ENCODE results near the gene NTMT2.

Gene NTMT2

DNA sequence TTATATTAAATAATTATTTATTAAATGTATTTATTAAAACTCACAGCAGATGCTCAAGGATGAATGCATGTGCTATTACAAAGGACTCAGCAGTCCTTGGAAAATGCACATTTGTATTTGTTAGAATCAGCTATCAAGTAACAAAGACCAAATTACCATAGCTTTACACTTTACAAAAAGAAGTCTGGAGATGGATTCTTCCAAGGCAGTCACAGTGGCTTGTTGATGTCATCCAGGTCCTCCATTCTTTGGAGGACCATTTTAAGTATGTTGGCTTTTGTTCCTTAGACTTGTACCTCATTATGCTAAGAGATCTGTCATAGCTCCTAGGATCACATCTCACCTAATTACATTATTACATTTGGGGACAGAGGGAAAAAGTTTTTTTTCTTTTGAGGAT lies 63.4 kb downstream of the NTMT2 start:
- H3K27ac ChIP-seq: no peak overlapping the region
- TF ChIP-seq, protein P1, sequence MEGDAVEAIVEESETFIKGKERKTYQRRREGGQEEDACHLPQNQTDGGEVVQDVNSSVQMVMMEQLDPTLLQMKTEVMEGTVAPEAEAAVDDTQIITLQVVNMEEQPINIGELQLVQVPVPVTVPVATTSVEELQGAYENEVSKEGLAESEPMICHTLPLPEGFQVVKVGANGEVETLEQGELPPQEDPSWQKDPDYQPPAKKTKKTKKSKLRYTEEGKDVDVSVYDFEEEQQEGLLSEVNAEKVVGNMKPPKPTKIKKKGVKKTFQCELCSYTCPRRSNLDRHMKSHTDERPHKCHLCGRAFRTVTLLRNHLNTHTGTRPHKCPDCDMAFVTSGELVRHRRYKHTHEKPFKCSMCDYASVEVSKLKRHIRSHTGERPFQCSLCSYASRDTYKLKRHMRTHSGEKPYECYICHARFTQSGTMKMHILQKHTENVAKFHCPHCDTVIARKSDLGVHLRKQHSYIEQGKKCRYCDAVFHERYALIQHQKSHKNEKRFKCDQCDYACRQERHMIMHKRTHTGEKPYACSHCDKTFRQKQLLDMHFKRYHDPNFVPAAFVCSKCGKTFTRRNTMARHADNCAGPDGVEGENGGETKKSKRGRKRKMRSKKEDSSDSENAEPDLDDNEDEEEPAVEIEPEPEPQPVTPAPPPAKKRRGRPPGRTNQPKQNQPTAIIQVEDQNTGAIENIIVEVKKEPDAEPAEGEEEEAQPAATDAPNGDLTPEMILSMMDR (conservative IDR thresholded peaks at IDR 0.05): no peak
- TF ChIP-seq ZFX (IDR thresholded peaks at IDR 0.05): no peak

DNA sequence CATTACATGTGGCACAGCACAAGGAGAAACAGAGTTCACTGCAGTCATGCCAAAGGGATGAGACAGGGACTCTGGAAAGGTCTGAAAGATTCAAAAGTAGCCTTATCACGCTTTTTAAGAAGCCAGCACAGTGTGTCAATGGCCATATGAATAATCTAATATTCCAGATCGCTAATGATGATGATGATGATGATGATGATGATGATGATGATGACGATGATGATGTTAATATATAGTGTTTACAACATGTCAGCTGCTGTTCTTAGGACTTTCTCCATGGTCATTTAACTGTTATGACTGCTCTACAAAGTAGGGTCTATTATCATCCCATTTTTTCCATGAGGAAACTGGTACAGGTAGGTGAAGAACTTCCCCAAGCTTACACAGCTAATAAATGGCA lies 64.4 kb downstream of the NTMT2 start:
- no peak for TF ChIP-seq ZFX (IDR thresholded peaks at IDR 0.05)
- no peak overlapping the region for H3K27ac ChIP-seq

DNA sequence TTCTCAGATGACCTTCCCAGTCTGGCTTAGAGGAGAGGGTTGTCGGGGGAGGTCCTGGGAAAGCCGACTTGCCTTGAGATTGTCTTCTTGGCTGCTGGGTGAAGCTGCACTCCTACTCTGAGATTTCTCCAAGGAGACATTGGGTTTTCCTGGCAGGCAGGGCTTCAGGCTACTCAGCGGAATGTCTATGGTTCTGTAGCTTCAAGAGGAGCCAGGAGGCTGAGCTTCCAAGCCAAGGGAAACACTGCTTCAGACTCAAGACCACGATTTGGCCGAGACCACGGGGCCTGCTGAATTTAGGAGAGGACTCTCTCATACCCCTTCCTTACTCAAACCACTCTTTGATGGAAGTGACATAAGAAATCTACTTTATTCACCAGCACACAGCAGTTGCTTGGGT lies 67.8 kb downstream of the NTMT2 start:
- H3K27ac ChIP-seq: no peak overlapping the region
- TF ChIP-seq ZFX (IDR thresholded peaks at IDR 0.05): no peak
- TF ChIP-seq, protein P1 (conservative IDR thresholded peaks at IDR 0.05): no peak

DNA sequence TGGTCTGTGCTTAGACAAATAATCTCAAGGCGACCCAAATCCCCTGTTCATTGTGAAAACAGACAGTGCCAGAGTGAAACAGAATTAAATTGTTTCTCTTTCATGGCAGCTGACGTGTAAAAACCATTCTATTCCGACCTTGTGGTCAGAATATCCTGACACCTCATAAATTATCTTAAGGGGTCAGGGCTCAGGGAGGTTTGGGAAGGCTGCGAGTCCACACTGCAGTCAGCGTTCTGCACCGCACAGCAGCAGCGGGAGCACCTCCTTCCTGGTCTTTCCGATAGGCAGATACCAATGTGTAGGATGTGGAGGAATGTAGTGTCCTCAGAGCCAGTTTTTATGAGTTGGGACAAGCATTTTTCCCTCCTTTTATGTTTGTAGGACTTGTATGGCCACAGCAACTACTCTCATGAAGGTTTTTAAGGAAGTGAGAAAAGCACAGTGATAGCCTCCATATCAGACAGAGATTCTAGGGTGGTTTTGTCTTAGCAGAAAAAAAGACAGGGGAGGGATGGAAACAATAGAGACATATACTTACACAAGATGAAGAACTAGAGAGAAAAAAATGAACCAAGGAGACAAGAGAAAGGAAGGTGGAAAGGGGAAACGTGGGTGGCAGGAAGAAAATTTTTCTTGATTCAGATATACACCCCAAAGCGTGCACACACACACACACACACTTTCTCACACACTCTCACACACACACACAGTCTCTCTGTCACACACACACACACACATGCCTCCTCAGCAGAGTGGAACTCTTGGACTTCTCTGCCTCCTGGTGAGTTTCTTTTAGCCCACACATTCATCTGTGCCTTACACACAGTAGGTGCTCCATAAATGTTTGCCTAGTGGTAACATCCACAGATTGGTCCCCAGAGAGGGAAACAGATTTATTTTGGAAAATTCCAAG lies 68.6 kb downstream of the NTMT2 start:
- TF ChIP-seq ZFX (IDR thresholded peaks at IDR 0.05): no peak

DNA sequence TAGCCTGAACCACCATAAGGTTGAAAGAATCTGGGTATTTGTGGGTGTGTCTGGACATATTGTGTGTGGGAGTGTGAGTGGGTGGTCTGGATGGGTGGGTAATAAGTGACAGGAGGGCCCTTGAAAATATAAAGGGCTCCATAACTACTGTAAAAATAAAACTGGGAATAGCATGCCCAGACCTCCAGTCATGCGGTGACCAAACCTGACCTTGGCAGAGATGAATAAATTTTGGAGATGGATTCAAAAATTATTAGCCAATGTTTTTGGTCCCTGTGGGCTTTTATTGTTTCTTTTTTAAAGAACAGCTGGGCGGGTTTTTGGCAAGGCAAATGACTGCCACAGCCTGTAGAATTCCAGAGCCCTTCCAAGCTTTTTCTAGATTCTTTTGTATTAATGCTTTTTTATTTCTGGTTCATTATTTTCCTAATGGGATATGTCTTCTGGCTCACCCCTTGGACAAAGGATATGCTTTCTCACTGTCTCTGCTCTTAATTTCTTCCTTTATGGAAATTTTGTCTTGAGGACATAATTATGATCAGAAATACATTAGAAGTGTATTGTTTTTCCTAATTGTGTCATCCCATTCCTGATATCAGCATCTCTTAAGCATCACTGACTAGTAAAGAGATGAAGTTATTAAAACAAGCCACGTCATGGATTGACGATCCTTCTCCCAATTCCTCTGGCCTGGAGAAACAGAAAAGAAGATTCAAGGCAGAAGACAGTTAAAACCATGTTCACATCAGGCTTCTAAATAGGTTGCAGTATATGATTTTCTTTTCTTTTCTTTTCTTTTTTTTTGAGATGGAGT lies 69.5 kb downstream of the NTMT2 start:
- TF ChIP-seq, protein P1 (conservative IDR thresholded peaks at IDR 0.05): no peak
- TF ChIP-seq ZFX (IDR thresholded peaks at IDR 0.05): no peak
- H3K27ac ChIP-seq: no peak overlapping the region

More for the DNA sequence above, 68.6 kb downstream of the NTMT2 start:
- H3K27ac ChIP-seq: no peak overlapping the region

DNA sequence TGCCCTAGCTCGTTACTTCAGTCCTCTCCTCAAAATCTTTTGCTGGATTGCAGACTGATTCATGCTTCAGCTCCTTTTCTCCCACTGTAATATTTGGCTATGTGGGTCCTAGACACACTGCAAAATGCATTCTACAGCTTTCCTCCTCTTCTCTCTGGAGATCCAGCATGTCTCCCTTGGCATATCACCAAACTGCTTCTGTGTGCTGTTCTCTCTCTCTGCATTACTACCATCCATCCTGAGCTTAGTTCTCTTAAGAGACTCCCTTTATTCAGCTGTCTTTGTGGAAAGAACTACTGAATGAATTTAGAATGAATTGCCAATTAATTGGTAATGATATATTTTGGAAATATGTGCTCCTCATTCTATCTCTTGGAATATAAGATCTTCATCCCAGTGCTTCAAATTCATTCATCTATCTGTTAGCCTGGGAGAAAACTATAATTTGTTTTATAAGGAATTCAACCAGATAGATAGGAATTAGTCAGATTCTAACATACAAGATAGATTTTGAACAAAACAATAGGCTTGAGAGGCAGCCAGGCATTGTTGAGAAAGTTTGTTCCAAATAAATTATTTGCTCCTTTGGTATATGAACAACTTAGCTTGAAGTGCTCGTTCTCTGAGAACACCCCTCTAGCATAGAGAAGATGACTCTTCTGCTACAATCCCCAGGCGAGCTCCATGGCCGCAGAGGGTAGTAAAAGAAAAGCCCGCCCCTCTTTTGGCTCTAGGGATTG lies 71.9 kb downstream of the NTMT2 start:
- TF ChIP-seq ZFX (IDR thresholded peaks at IDR 0.05): no peak
- TF ChIP-seq, protein P1 (conservative IDR thresholded peaks at IDR 0.05): no peak
- H3K27ac ChIP-seq: no peak overlapping the region

DNA sequence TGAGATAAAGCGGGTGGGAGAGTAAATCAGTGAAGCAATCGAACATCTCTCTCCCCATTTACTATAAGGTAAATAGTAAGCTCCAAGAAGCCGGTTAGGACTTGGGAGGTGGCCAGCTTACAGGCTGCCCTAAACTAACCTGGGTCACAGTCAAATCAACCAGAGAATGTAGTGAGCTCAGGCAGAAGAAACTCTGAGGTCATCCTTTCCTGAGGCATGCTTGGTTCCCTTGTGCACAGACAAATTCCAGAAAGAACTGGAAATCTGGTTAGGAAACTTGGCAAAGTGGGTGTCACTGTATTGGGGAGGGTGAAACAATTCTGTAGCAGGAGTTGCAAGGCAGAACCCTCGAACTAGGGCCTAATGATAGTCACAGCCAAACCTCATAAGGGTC lies 72.5 kb downstream of the NTMT2 start:
- TF ChIP-seq, protein P1 (conservative IDR thresholded peaks at IDR 0.05): no peak
- no peak for TF ChIP-seq ZFX (IDR thresholded peaks at IDR 0.05)
- no peak overlapping the region for H3K27ac ChIP-seq
